HG02763 (cell line): ENCODE measurements around the gene PTGR2.
"Not testable (repeated sequence)": the region's sequence is repeated elsewhere in the genome, so short reads cannot be mapped to it uniquely, and the experiment has no call there.

Experiments
- ATAC-seq: cut with Tn5 transposase; IDR thresholded peaks from one replicate; pipeline ENCODE4 v1.9.1; 2021; ENCODE audit warnings: mild to moderate bottlenecking, moderate library complexity; ENCODE audit not compliant: unreplicated experiment

The PTGR2 gene

GRCh38 chr14:73833034-73833433 is 18.6 kb upstream of the PTGR2 start:
- no peak for ATAC-seq

- ATAC-seq = no peak
These were observed 17.9 kb upstream of the PTGR2 start for GRCh38 chr14:73833530-73834260.

- ATAC-seq = no peak
These were observed 17.4 kb upstream of the PTGR2 start for GRCh38 chr14:73834261-73834625.

GRCh38 chr14:73838293-73839034 is 13.2 kb upstream of the PTGR2 start:
- ATAC-seq = not testable (repeated sequence)

- ATAC-seq = no peak
These were observed 9.4 kb upstream of the PTGR2 start for GRCh38 chr14:73842201-73842600.

- no peak for ATAC-seq
These were observed 8.8 kb upstream of the PTGR2 start for GRCh38 chr14:73842851-73843250.

GRCh38 chr14:73843296-73843695 is 8.3 kb upstream of the PTGR2 start:
- no peak for ATAC-seq

- no peak for ATAC-seq
These were observed 4.7 kb upstream of the PTGR2 start for GRCh38 chr14:73846947-73847346.

GRCh38 chr14:73851000-73851399 is 631 bp upstream of the PTGR2 start:
- no peak for ATAC-seq

GRCh38 chr14:73859145-73859544 is 7.5 kb downstream of the PTGR2 start:
- ATAC-seq = no peak

GRCh38 chr14:73861073-73861472 is 9.4 kb downstream of the PTGR2 start:
- no peak for ATAC-seq

GRCh38 chr14:73862480-73862879 is 10.8 kb downstream of the PTGR2 start:
- ATAC-seq = no peak

- no peak for ATAC-seq
These were observed 11.6 kb downstream of the PTGR2 start for GRCh38 chr14:73863209-73863608.

- no peak for ATAC-seq
These were observed 14.0 kb downstream of the PTGR2 start for GRCh38 chr14:73865534-73866113.

- ATAC-seq = not testable (repeated sequence)
These were observed 18.1 kb downstream of the PTGR2 start for GRCh38 chr14:73869754-73870153.

- no peak for ATAC-seq
These were observed 19.0 kb downstream of the PTGR2 start for GRCh38 chr14:73870525-73871235.

- no peak for ATAC-seq
These were observed 22.0 kb downstream of the PTGR2 start for GRCh38 chr14:73873660-73874059.

GRCh38 chr14:73877790-73878189 is 26.2 kb downstream of the PTGR2 start:
- ATAC-seq = no peak

GRCh38 chr14:73878436-73878835 is 26.8 kb downstream of the PTGR2 start:
- no peak for ATAC-seq

GRCh38 chr14:73879027-73879426 is 27.4 kb downstream of the PTGR2 start:
- ATAC-seq = no peak

- no peak for ATAC-seq
These were observed 33.0 kb downstream of the PTGR2 start for GRCh38 chr14:73884438-73885190.
